ENCODE data around the gene LPGAT1. TPM values are rescaled to one million over a fixed set of nuclear protein-coding genes. Genes with fewer than 3 reads are reported as not detected.

Gene LPGAT1
- total RNA-seq, 2 experiments from 2014 or later = 59.3 to 60.5 TPM

DNA sequence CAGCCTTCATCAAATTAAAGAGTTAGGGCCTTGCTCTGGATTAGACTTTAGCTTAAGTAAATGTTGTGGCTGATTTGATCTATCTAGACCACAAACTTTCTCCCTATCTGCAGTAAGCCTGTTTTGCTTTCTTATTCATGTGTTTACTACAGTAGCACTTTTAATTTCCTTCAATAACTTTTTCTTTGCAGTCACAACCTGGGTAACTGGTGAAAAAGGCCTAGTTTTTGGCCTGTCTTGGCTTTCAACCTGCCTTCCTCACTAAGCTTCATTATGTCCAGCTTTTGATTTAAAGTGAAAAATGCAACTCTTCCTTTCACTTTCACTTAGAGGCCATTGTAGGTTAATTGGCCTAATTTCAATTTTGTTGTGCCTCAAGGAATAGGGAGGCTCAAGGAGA lies 12.5 kb upstream of the LPGAT1 start:
- H3K9me3 Mint-ChIP-seq (ENCODE audit: insufficient read depth) = peaks cover 6% of the 10 kb centered on the region
- peaks cover 34% of the 10 kb centered on the region for H3K4me1 Mint-ChIP-seq (ENCODE audit: low read depth)
- POLR2A ChIA-PET = interaction anchor here (1.1 kb wide), 1 partner anchor 10 kb away, joined by 4 read pairs; no protein-coding TSS in a partner anchor
- H3K36me3 Mint-ChIP-seq (ENCODE audit: low read depth) = peaks cover 6% of the 10 kb centered on the region
- H3K4me3 Mint-ChIP-seq = peak overlapping the region; percentile 26
- ATAC-seq (peak; percentile 63), DNase-seq (no peak)
- CTCF ChIA-PET = interaction anchor here (1.0 to 2.2 kb wide), 7 partner anchors 9 to 192 kb away, joined by 3 to 10 read pairs (median 4); partner anchors contain the start of genes DTL and INTS7
- no peaks in the 10 kb centered on the region for H3K27me3 Mint-ChIP-seq (ENCODE audit: low read depth)
- peak overlapping the region; percentile 82 for H3K27ac Mint-ChIP-seq

DNA sequence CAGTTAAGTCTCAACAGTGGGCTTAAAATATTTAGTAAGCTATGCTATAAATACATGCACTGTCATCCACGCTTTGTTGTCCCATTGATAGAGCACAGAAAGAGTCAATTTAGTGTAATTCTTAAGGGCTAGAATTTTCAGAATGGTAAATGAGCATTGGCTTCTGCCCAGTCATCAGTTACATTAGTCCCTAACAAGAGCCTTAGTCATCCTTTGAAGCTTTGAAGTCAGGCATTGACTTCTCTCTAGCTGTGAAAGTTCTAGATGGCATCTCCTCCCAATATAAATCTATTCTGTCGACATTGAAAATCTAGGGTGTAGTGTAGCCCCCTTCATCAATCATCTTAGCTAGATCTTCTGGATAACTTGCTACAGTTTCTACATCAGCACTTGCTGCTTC lies 12.0 kb upstream of the LPGAT1 start:
- no peaks in the 10 kb centered on the region for H3K27me3 Mint-ChIP-seq (ENCODE audit: low read depth)
- DNase-seq = no peak
- H3K4me3 Mint-ChIP-seq = no peak overlapping the region
- H3K27ac Mint-ChIP-seq = peak overlapping the region; percentile 82
- H3K36me3 Mint-ChIP-seq (ENCODE audit: low read depth) = peaks cover 6% of the 10 kb centered on the region
- peak; percentile 19 for ATAC-seq
- H3K9me3 Mint-ChIP-seq (ENCODE audit: insufficient read depth) = peaks cover 6% of the 10 kb centered on the region
- peaks cover 34% of the 10 kb centered on the region for H3K4me1 Mint-ChIP-seq (ENCODE audit: low read depth)
- CTCF ChIA-PET = interaction anchor here (1.0 to 2.2 kb wide), 7 partner anchors 9 to 193 kb away, joined by 3 to 10 read pairs (median 4); partner anchors contain the start of genes DTL and INTS7
- POLR2A ChIA-PET = interaction anchor here (1.1 kb wide), 1 partner anchor 10 kb away, joined by 4 read pairs; no protein-coding TSS in a partner anchor

DNA sequence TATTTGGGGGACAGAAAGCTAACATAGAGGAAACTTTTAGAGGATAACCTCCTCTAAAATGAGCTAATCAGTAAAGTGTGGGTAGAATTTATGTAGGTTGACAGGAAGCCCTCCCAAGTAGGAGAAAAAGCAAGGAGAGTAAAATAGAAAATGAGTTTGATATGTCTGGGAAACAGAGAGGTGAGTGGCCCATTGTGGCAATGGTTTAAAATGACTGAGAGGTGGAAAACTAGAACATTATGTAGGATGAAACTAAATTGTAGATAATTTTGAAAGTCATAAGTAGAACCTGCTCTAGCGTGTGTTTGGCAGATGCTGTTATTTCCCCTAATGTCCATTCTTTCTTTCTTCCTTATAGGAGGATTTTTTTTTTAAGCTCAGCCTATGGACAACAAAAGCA lies 8.5 kb upstream of the LPGAT1 start:
- POLR2A ChIA-PET = interaction anchor here (1.2 kb wide), 1 partner anchor 154 kb away, joined by 3 read pairs; no protein-coding TSS in a partner anchor
- no peak overlapping the region for H3K4me3 Mint-ChIP-seq
- ATAC-seq = no peak

DNA sequence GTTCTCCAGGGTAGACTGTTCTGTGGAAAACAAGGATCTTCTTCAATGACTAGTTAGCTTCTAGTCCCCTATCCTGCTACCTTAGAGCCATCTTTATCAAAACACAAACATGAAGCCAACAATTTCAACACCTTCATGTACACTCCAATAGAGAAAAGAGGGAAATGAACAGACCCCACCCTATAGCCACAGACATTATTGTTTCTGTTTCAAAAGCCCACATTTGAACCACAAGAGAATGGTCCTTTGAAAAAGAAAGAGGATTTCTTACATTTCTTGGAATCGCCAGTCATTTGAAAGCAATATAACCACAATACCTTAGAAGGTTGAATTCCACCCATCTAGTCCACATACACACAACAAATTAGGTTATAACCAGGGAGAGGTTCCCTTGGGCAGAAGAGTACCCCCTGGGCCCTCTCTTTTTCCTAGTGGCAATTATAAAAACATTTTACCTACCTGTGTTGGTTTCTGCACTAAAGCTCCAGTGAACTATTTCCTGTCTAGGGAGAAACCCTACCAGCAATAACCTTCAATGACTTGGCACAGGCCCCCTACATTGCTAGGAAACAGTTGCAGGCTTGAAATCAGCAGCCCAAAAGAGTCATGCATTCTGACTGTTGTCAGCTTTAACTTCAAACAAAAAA lies 2.7 kb upstream of the LPGAT1 start:
- Mint-ChIP-seq H3K27ac (peak overlapping the region; percentile 89), H3K27me3 (ENCODE audit: low read depth) (no peaks in the 10 kb centered on the region), H3K9me3 (ENCODE audit: insufficient read depth) (no peaks in the 10 kb centered on the region), H3K36me3 (ENCODE audit: low read depth) (peaks cover 19% of the 10 kb centered on the region), H3K4me3 (peak overlapping the region; percentile 68), H3K4me1 (ENCODE audit: low read depth) (peaks cover 57% of the 10 kb centered on the region)
- DNase-seq (peak; percentile 64), ATAC-seq (peak; percentile 54)
- CTCF ChIA-PET = interaction anchor here (1.0 to 3.4 kb wide), 7 partner anchors 10 to 152 kb away, joined by 3 to 14 read pairs (median 4); no protein-coding TSS in a partner anchor
- POLR2A ChIA-PET = interaction anchor here (0.9 to 1.0 kb wide), 2 partner anchors 10 to 16 kb away, joined by 4 read pairs; no protein-coding TSS in a partner anchor

More for the DNA sequence above, 8.5 kb upstream of the LPGAT1 start:
- CTCF ChIA-PET = no interaction called here
- H3K4me1 Mint-ChIP-seq (ENCODE audit: low read depth) = peaks cover 44% of the 10 kb centered on the region
- DNase-seq = no peak
- H3K27ac Mint-ChIP-seq = no peak overlapping the region
- peaks cover 6% of the 10 kb centered on the region for H3K9me3 Mint-ChIP-seq (ENCODE audit: insufficient read depth)
- H3K36me3 Mint-ChIP-seq (ENCODE audit: low read depth) = peaks cover 11% of the 10 kb centered on the region
- H3K27me3 Mint-ChIP-seq (ENCODE audit: low read depth) = no peaks in the 10 kb centered on the region

DNA sequence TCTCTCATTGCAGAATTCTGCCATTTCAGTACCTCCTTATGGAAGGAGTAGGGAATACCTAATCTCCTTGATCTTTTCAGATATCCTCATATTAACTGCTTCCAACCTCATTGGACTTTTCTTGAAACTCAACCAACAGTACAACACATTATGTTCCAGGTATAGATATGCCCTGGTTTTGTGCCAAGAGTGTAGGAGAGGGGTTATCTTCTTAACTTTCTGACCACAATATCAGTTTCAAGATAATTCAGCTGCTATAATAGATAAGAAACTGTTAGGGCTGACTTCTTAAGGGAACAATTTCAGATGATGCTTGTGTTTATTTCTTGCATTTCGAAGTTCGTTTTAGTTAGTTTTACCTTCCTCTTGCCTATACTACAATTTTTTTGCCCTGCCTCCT lies 2.1 kb upstream of the LPGAT1 start:
- Mint-ChIP-seq H3K4me3 (peak overlapping the region; percentile 68), H3K36me3 (ENCODE audit: low read depth) (peaks cover 22% of the 10 kb centered on the region), H3K9me3 (ENCODE audit: insufficient read depth) (no peaks in the 10 kb centered on the region), H3K27ac (peak overlapping the region; percentile 89), H3K4me1 (ENCODE audit: low read depth) (peaks cover 63% of the 10 kb centered on the region), H3K27me3 (ENCODE audit: low read depth) (no peaks in the 10 kb centered on the region)
- ChIA-PET POLR2A (interaction anchor here (0.7 to 1.0 kb wide), 3 partner anchors 9 to 16 kb away, joined by 4 read pairs; no protein-coding TSS in a partner anchor), CTCF (interaction anchor here (1.0 to 3.4 kb wide), 5 partner anchors 10 to 152 kb away, joined by 3 to 14 read pairs (median 6); no protein-coding TSS in a partner anchor)
- no peak for ATAC-seq
- no peak for DNase-seq

DNA sequence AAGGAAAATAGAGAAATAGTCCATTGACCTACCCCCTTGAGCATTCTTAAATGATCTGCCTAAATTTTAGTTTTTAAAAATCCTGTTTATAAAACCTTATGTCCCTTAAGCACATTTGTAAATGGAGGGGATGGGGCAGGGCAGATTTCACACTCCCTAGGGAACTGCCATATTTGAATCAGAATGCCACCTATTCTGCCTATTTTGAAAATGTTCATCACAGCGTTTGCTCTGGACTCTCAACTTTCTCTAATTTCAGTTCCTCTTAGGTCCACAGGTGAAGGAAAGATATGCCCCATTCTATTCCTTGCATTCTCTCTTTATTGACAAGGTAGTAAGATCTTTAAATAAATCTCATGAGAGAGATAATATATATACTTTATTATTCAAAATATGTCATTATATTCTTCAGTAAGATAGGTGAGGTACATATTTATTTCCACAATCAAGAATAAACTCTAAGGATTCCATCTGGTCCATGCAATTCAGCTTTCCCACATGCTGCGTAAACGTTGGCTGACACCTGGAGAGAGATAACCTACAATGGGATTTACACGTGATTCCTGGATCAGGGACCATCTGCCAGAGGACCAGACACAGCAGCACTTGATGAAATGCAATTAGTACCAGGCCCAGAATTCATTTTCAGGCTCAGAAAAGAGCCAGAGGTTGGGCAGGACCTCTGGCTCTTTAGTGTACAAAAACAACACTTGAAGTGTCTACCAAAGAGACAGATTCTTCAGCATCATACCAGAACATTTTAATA lies 1.2 kb upstream of the LPGAT1 start:
- peak overlapping the region; percentile 61 for H3K27ac Mint-ChIP-seq
- H3K4me3 Mint-ChIP-seq = peak overlapping the region; percentile 88
- DNase-seq (no peak), ATAC-seq (no peak)
- H3K36me3 Mint-ChIP-seq (ENCODE audit: low read depth) = peaks cover 25% of the 10 kb centered on the region
- POLR2A ChIA-PET = interaction anchor here (0.6 kb wide), 1 partner anchor 133 kb away, joined by 3 read pairs; no protein-coding TSS in a partner anchor
- H3K9me3 Mint-ChIP-seq (ENCODE audit: insufficient read depth) = no peaks in the 10 kb centered on the region
- CTCF ChIA-PET = interaction anchor here (1.0 to 3.4 kb wide), 2 partner anchors 151 to 203 kb away, joined by 5 to 14 read pairs; partner anchors contain the start of genes DTL and INTS7
- no peaks in the 10 kb centered on the region for H3K27me3 Mint-ChIP-seq (ENCODE audit: low read depth)
- H3K4me1 Mint-ChIP-seq (ENCODE audit: low read depth) = peaks cover 70% of the 10 kb centered on the region

DNA sequence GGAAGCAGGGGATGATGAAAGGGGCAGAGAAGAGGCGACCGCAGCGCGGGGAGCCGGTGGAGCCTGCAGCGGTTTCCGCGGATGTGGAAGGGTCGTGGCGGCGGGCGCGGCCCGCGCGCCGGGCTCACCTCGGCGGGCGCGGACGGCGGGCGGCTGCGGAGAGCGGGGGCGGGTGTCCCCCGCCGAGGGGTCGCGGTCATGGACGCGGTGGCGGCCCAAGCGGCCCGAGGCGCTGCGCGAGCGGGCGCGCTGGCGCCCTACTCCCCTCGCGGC lies 572 bp downstream of the LPGAT1 start:
- peak overlapping the region; percentile 89 for H3K27ac Mint-ChIP-seq
- no peak for ATAC-seq
- peaks cover 28% of the 10 kb centered on the region for H3K36me3 Mint-ChIP-seq (ENCODE audit: low read depth)
- H3K4me1 Mint-ChIP-seq (ENCODE audit: low read depth) = peaks cover 66% of the 10 kb centered on the region
- no peaks in the 10 kb centered on the region for H3K9me3 Mint-ChIP-seq (ENCODE audit: insufficient read depth)
- ChIA-PET POLR2A (no interaction called here), CTCF (interaction anchor here (2.0 to 4.9 kb wide), 2 partner anchors 131 to 205 kb away, joined by 10 to 28 read pairs; partner anchors contain the start of genes DTL and INTS7)
- H3K27me3 Mint-ChIP-seq (ENCODE audit: low read depth) = no peaks in the 10 kb centered on the region
- DNase-seq = peak; percentile 37
- peak overlapping the region; percentile 84 for H3K4me3 Mint-ChIP-seq

DNA sequence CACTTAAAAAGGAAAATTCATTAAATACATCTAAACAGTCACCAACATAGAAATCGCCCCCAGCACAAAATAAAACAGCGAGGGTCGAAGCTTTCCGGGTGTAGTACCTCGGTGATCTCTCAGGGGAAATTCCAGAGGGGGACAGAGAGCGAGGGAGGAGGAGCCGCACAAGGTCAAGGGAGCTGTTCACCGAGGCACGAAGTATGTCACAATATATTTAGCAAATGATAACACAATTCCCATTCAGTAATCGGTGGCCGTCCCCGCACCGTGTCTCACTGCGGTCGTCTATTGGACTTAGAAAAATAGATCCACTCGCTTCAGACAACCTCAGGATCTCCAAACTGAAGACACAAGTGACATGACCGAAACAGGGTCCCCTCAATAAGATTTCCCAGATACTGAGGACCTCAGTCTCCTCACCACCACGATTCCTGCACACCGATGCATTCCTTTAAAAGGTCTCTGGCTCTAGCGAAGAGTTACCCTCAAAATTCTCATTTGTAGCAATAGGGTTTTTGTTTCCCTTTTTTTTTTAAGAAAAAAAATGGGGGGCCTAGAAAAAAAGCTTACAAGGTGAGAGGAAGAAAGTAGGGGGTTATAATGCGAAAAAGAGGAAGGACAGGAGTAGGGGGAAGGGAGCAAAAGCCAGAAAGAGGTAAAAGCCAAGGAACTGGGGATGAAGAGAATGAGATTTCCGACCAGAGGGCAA lies 1.1 kb downstream of the LPGAT1 start:
- DNase-seq (no peak), ATAC-seq (no peak)
- H3K27ac Mint-ChIP-seq = peak overlapping the region; percentile 89
- ChIA-PET CTCF (interaction anchor here (1.1 to 4.9 kb wide), 4 partner anchors 14 to 206 kb away, joined by 3 to 28 read pairs (median 7); partner anchors contain the start of genes DTL and INTS7), POLR2A (interaction anchor here (0.6 to 1.2 kb wide), 3 partner anchors 90 to 542 kb away, joined by 3 read pairs; partner anchors contain the start of genes DTL and INTS7)
- H3K9me3 Mint-ChIP-seq (ENCODE audit: insufficient read depth) = no peaks in the 10 kb centered on the region
- H3K4me1 Mint-ChIP-seq (ENCODE audit: low read depth) = peaks cover 63% of the 10 kb centered on the region
- peaks cover 30% of the 10 kb centered on the region for H3K36me3 Mint-ChIP-seq (ENCODE audit: low read depth)
- no peaks in the 10 kb centered on the region for H3K27me3 Mint-ChIP-seq (ENCODE audit: low read depth)
- H3K4me3 Mint-ChIP-seq = peak overlapping the region; percentile 84

DNA sequence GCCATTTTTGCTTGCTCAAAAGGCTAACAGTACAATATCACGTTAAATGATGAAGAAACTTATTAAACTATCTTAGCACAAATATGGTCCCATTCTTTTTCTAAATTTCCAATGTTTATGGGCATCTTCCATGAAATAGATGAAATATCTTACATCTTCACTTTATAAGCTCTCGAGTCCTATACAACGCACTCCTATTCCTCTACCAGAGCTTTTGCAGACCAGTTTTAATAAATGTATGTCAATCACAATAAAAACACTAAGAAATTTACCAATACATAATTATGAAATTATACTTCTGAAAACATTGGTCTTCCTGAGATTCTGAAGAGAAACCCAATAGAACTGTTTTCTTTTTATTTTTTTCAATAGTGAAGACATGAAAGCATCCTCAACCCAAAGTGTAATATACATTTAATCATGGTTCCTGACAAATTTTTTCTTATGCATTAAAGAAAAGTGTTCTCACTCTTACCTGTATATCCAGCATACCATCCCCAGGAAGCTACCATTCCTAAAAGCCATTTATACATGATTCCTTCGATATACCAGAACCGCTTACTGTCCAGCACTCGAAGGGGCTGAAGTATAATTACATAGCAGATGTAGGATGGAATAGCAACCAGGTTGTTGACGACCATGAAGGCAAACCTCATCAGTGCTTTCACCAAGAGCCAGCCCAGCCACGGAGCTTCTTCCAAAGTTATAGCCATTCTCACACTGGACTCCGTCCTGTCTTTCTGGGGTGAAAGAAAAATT lies 1.8 kb downstream of the LPGAT1 start:
- Mint-ChIP-seq H3K27ac (no peak overlapping the region), H3K27me3 (ENCODE audit: low read depth) (no peaks in the 10 kb centered on the region), H3K9me3 (ENCODE audit: insufficient read depth) (no peaks in the 10 kb centered on the region), H3K4me1 (ENCODE audit: low read depth) (peaks cover 55% of the 10 kb centered on the region), H3K4me3 (peak overlapping the region; percentile 84), H3K36me3 (ENCODE audit: low read depth) (peaks cover 33% of the 10 kb centered on the region)
- DNase-seq (no peak), ATAC-seq (no peak)
- POLR2A ChIA-PET = interaction anchor here (0.7 to 1.2 kb wide), 2 partner anchors 90 to 207 kb away, joined by 3 read pairs; partner anchors contain the start of genes DTL and INTS7
- CTCF ChIA-PET = interaction anchor here (0.9 to 4.9 kb wide), 7 partner anchors 14 to 206 kb away, joined by 3 to 28 read pairs (median 3); partner anchors contain the start of genes DTL and INTS7

DNA sequence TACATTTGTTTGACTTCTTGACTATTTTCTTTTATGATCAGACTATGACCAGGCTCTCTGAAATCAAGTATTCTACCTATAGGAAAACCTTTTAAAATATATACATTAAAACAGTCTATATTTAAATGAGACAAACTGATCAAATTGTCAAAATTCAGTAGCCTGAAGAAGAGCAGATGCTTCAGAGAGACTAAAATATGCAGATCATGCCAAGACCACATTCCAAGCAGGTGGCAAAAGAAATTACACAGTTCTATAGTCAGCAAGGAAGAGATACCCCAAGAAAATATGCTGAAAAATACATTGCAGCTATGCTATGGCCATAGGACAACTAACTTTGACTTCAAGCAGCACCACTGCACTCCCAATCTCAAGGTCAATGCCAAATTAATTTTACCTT lies 3.5 kb downstream of the LPGAT1 start:
- CTCF ChIA-PET = interaction anchor here (1.3 to 4.9 kb wide), 3 partner anchors 13 to 136 kb away, joined by 3 to 28 read pairs (median 3); no protein-coding TSS in a partner anchor

More for the DNA sequence above, 3.5 kb downstream of the LPGAT1 start:
- Mint-ChIP-seq H3K27me3 (ENCODE audit: low read depth) (no peaks in the 10 kb centered on the region), H3K27ac (no peak overlapping the region), H3K36me3 (ENCODE audit: low read depth) (peaks cover 45% of the 10 kb centered on the region), H3K4me1 (ENCODE audit: low read depth) (peaks cover 38% of the 10 kb centered on the region), H3K9me3 (ENCODE audit: insufficient read depth) (no peaks in the 10 kb centered on the region), H3K4me3 (no peak overlapping the region)
- DNase-seq = no peak
- POLR2A ChIA-PET = no interaction called here
- no peak for ATAC-seq

Measured in activated CD8-positive, alpha-beta T cell treated with anti-CD3 and anti-CD28 coated beads, Interleukin-2, amount 10 ng/mL, durations not matched to agents 7 days and 5 days (primary cell).